ENCODE measurements around the gene TCN2.
"Not testable (repeated sequence)": the region's sequence is repeated elsewhere in the genome, so short reads cannot be mapped to it uniquely, and the experiment has no call there.

Gene TCN2

GRCh38 chr22:30611197-30611596 is 4.2 kb downstream of the TCN2 start:
- no peak for DNase-seq

GRCh38 chr22:30612789-30613188 is 5.8 kb downstream of the TCN2 start:
- DNase-seq, result no peak

GRCh38 chr22:30614268-30614667 is 7.3 kb downstream of the TCN2 start:
- no peak for DNase-seq

GRCh38 chr22:30614879-30615278 is 7.9 kb downstream of the TCN2 start:
- no peak for DNase-seq

- no peak for DNase-seq
Observed at GRCh38 chr22:30615543-30615954, 8.6 kb downstream of the TCN2 start.

- DNase-seq, result no peak
Observed at GRCh38 chr22:30617819-30618218, 10.8 kb downstream of the TCN2 start.

- DNase-seq, result not testable (repeated sequence)
Observed at GRCh38 chr22:30619909-30620308, 12.9 kb downstream of the TCN2 start.

GRCh38 chr22:30626413-30626812 is 19.4 kb downstream of the TCN2 start:
- DNase-seq, result no peak

GRCh38 chr22:30627471-30627870 is 20.5 kb downstream of the TCN2 start:
- no peak for DNase-seq

- no peak for DNase-seq
Observed at GRCh38 chr22:30628491-30628890, 21.5 kb downstream of the TCN2 start.

- DNase-seq, result not testable (repeated sequence)
Observed at GRCh38 chr22:30631469-30631868, 24.5 kb downstream of the TCN2 start.

GRCh38 chr22:30634471-30635233 is 27.7 kb downstream of the TCN2 start:
- peak; percentile 72 for DNase-seq

- DNase-seq, result peak; percentile 91
Observed at GRCh38 chr22:30635273-30636225, 28.6 kb downstream of the TCN2 start, which contains the start of gene SLC35E4. SLC35E4 (plus strand) TSS chr22:30635781; CDS start chr22:30636451, 670 bp downstream.

- no peak for DNase-seq
Observed at GRCh38 chr22:30636226-30637077, 29.5 kb downstream of the TCN2 start.

GRCh38 chr22:30637701-30638114 is 30.7 kb downstream of the TCN2 start:
- DNase-seq, result no peak

- DNase-seq, result no peak
Observed at GRCh38 chr22:30640361-30640760, 33.4 kb downstream of the TCN2 start.

- DNase-seq, result no peak
Observed at GRCh38 chr22:30640839-30641430, 34.0 kb downstream of the TCN2 start.

GRCh38 chr22:30643055-30643875 is 36.3 kb downstream of the TCN2 start:
- no peak for DNase-seq

GRCh38 chr22:30646518-30647160 is 39.7 kb downstream of the TCN2 start:
- no peak for DNase-seq

GRCh38 chr22:30647536-30647935 is 40.6 kb downstream of the TCN2 start:
- no peak for DNase-seq

- DNase-seq, result no peak
Observed at GRCh38 chr22:30648825-30649224, 41.9 kb downstream of the TCN2 start.

Data from activated gamma-delta T cell (primary cell).